ENCODE results near the gene GJA5.

The GJA5 gene

DNA sequence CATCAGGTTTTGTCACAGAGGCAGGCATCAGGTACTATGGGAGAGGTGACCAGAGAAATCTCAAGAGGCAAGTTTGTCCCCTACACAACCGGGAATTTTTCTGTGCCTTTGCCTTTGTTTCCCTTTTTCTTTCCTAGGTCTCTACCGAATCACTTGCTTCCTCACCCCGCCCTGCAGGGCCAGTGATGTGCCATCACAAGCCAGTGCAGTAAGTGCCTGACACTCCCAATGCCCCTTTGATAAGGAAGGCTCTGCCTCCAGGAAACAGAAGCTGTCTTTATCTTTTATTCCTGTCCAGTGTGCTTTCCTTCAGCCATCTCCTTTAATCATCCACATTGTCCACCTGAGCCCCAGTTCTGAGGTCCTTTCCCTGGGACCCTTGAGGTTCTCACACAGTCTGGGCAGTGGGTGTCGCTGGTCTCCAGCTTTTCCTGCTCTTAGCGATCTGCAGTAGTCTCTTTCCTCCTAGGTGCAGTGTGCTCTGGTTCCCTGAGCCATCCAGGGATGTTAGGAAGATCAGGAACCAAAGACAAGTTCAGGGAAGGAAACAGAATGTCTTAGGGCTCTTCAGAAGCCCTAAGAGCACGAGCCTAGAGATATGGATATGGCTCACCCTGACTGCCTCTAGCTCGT is 36.6 kb downstream of the GJA5 start:
- peak; percentile 22 for DNase-seq

DNA sequence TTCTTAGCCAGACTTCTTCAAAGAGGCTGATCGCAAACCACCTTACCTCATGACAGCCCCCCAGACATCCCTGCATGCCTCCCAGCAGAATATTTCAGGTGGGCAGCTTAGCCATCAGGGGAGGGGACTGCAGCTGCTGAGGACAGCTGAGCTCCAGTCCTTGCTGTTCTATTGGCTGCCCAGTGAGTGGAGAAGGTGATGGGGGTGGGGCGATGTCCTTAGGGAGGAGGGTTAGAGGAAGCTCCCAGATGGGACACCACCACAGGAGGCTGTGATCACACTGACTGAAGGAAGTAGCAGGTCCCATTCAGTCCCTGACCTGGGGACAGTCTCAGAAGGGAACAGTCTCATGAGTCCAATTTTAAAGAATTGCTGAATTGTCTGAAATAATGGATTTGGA is 38.3 kb downstream of the GJA5 start:
- DNase-seq, result no peak

- peak; percentile 32 for DNase-seq
Observed at GRCh38 chr1:147721716-147722115, 38.7 kb downstream of the GJA5 start.

- DNase-seq, result no peak
Observed at GRCh38 chr1:147720557-147720956, 39.8 kb downstream of the GJA5 start.

- DNase-seq, result no peak
Observed at GRCh38 chr1:147719711-147720225, 40.6 kb downstream of the GJA5 start.

DNA sequence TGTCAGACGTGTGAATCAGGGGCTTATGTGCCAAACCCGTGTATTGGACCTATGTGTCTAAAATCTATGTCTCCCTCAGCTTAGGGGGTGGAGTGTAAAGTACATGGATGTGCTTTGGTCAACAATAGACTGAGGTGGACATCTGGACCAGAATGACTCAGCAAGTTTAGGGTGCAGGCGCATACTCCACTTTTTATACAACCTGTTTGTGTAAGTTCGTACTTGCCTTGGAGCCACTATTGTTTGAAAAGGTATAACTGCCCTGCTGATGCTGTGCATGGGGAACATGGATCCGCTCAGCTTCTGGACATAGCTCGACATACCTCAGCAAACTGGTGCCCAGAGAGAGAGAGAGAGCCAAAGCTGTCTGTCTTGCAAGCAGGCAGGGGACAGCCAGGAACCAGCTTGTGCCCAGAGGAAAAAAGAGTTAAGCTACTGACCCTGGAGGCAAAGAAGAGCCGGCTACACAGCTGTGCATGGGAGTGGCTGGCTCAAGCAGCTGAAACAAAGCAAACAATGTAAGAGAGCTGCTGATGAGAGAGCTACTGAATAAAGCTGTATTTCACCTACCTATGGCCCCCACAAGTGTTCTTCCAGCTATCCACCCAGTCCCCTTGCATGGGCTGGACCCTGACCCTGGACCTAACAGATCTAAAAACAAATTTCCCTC is 41.2 kb downstream of the GJA5 start:
- DNase-seq, result no peak

DNA sequence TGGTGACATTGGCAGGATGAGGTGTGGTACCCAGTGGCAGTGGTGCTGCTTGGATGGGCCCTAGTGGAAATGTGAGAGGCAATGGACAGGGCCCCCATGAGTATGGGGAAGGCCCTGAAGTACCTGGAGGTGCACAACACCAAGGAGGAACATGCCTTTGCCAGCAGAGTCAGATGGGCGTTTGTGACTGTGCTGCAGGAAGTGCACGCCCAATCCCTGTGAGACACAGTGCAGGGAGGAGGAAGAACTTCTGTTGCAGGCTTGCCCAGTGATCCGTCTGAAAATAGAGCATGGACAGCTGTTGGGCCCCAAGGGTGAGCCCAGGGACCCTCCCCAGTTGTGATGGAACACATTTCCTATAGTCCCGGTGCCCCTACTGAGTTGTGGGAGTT is 42.7 kb downstream of the GJA5 start:
- no peak for DNase-seq

DNA sequence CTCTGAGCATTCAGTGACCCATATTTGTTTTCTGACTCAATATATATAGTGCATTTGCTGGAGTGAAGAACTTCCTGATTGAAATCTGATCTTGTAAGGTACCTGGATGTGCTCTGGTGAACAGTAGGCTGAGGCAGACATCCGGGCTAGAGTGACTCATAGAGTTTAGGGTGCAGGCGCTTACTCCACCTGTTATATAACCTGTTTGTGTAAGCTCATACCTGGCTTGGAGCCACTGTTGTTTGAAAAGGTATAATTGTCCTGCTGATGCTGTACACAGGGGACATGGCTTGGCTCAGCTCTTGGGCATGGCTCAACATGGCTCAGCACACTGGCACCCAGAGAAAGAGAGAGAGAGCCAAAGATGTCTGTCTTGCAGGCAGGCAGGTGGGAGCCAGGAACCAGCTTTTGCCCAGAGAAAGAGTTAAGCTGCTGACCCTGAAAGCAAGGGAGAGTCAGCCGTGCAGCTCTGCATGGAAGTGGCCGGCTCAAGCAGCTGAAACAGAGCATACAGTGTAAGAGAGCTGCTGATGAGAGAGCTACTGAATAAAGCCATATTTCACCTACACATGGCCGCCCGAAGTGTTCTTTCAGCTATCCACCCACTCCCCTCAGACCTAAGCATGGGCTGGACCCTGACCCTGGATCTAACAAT is 43.2 kb downstream of the GJA5 start:
- DNase-seq, result peak; percentile 48

DNA sequence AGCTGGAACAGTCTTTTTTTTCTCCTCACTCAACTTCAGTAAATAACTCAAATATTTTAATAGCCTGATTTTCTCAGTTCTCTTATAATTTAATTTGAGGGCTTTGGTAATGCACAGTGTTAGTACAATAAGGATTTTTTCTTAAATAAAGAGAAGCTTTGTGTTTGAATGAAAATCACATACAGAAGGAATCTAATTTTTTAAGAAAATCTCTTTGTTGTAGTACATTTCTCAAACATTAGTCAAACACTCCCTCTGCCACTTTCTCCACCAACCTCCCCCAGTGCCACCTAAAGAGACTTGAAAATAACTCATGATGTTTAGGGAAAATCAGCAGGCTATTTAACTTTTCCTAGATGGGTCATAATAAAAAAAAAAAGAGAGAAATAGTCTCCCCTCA is 47.8 kb downstream of the GJA5 start:
- DNase-seq, result no peak
